Trophoblast cell (in vitro differentiated cells and primary cell): ENCODE measurements around the gene MITF.

Source experiments
- DNase-seq, 2 donors: peaks; one replicate each; pipeline ENCODE4 v3.0.0-alpha.2; 2016
- H2AFZ ChIP-seq: 2 replicates; pipeline ENCODE4 v1.6.1; 2013; ENCODE audit warnings: low read length, moderate library complexity, mild to moderate bottlenecking; ENCODE audit not compliant: insufficient read depth, poor library complexity
- H2AK5ac ChIP-seq: 2 replicates; pipeline ENCODE4 v1.6.1; 2013; ENCODE audit warnings: mild to moderate bottlenecking, low read length
- H2BK120ac ChIP-seq: 2 replicates; pipeline ENCODE4 v1.6.1; 2013; ENCODE audit warnings: low read length, mild to moderate bottlenecking, moderate library complexity; ENCODE audit not compliant: insufficient read depth, poor library complexity
- H2BK12ac ChIP-seq: 2 replicates; pipeline ENCODE4 v1.6.1; 2013; ENCODE audit warnings: mild to moderate bottlenecking, low read length, moderate library complexity
- H2BK5ac ChIP-seq: 2 replicates; pipeline ENCODE4 v1.6.1; 2013; ENCODE audit warnings: low read length, low read depth, moderate library complexity, mild to moderate bottlenecking; ENCODE audit not compliant: poor library complexity
- H3K14ac ChIP-seq: 2 replicates; pipeline ENCODE4 v1.6.1; 2013; ENCODE audit warnings: mild to moderate bottlenecking, low read length
- H3K18ac ChIP-seq: 2 replicates; pipeline ENCODE4 v1.6.1; 2013; ENCODE audit warnings: mild to moderate bottlenecking, low read length
- H3K23ac ChIP-seq: 2 replicates; pipeline ENCODE4 v1.6.1; 2013; ENCODE audit warnings: low read length
- H3K27ac ChIP-seq: 2 replicates; pipeline ENCODE4 v1.5.1; 2013; ENCODE audit warnings: low read depth, mild to moderate bottlenecking, inconsistent platforms, low read length, moderate library complexity
- H3K27me3 ChIP-seq: 2 replicates; pipeline ENCODE4 v1.6.1; 2013; ENCODE audit warnings: inconsistent platforms, mild to moderate bottlenecking, low read length, moderate library complexity; ENCODE audit not compliant: insufficient read depth
- H3K36me3 ChIP-seq, 2 experiments: 1 replicate in 1 of 2; 2 replicates in 1 of 2; pipeline ENCODE4 v1.6.1; 2013; ENCODE audit warnings: low read length in 2 of 2, mild to moderate bottlenecking in 2 of 2, moderate library complexity in 1 of 2; ENCODE audit not compliant: insufficient read depth in 2 of 2, control insufficient read depth in 1 of 2
- H3K4ac ChIP-seq: 2 replicates; pipeline ENCODE4 v1.6.1; 2013; ENCODE audit warnings: low read depth, mild to moderate bottlenecking, low read length, moderate library complexity
- H3K4me1 ChIP-seq, 2 experiments: 1 replicate in 1 of 2; 2 replicates in 1 of 2; pipeline ENCODE4 v1.6.1; 2013; ENCODE audit warnings: low read length in 2 of 2, mild to moderate bottlenecking in 2 of 2, moderate library complexity in 1 of 2; ENCODE audit not compliant: insufficient read depth in 2 of 2, control insufficient read depth in 1 of 2
- H3K4me2 ChIP-seq: 2 replicates; pipeline ENCODE4 v1.6.1; 2013; ENCODE audit warnings: inconsistent platforms, mild to moderate bottlenecking, low read length, moderate library complexity
- H3K4me3 ChIP-seq: 2 replicates; pipeline ENCODE4 v1.5.1; 2013; ENCODE audit warnings: mild to moderate bottlenecking, low read depth, low read length, inconsistent platforms
- H3K79me1 ChIP-seq: one replicate; pipeline ENCODE4 v1.6.1; 2013; ENCODE audit warnings: low read length
- H3K79me2 ChIP-seq: 2 replicates; pipeline ENCODE4 v1.6.1; 2013; ENCODE audit warnings: low read length, mild to moderate bottlenecking; ENCODE audit not compliant: control insufficient read depth, insufficient read depth, poor library complexity
- H3K9ac ChIP-seq: 2 replicates; pipeline ENCODE4 v1.6.1; 2013; ENCODE audit warnings: mild to moderate bottlenecking, low read length
- H3K9me3 ChIP-seq: 2 replicates; pipeline ENCODE4 v1.6.1; 2013; ENCODE audit warnings: low read depth, mild to moderate bottlenecking, control low read depth, inconsistent platforms, low read length; ENCODE audit not compliant: insufficient read depth
- H4K12ac ChIP-seq: 2 replicates; pipeline ENCODE4 v1.6.1; 2013; ENCODE audit warnings: low read depth, mild to moderate bottlenecking, low read length, moderate library complexity
- H4K8ac ChIP-seq: 2 replicates; pipeline ENCODE4 v1.6.1; 2013; ENCODE audit warnings: low read depth, mild to moderate bottlenecking, low read length, moderate library complexity
- H4K91ac ChIP-seq: one replicate; pipeline ENCODE4 v1.6.1; 2013; ENCODE audit warnings: low read depth, mild to moderate bottlenecking, low read length, moderate library complexity
- WGBS: extraction: QIAGEN DNeasy Blood & Tissue Kit; methylation state at CpG from one replicate; pipeline ENCODE4 v1.1.7; 2013; ENCODE audit warnings: missing lambda C conversion rate; ENCODE audit not compliant: insufficient read length, insufficient coverage; ENCODE audit errors: extremely low coverage; 5-methylcytosine and 5-hydroxymethylcytosine counted together

Gene MITF

GRCh38 chr3:69699183-69699582, 40.1 kb upstream of the MITF start:
- Histone ChIP-seq H4K8ac (no peak overlapping the region), H3K79me2 (no peaks in the 10 kb centered on the region), H3K4me2 (no peak overlapping the region), H2BK12ac (no peak overlapping the region), H4K12ac (no peak overlapping the region), H3K79me1 (no peaks in the 10 kb centered on the region), H3K14ac (no peak overlapping the region), H3K4me1 (no peaks in the 10 kb centered on the region), H3K23ac (no peak overlapping the region), H3K27ac (no peak overlapping the region), H3K4ac (no peak overlapping the region), H3K9me3 (no peaks in the 10 kb centered on the region), H2AK5ac (no peak overlapping the region), H3K27me3 (no peaks in the 10 kb centered on the region), H2BK120ac (no peak overlapping the region), H2AFZ (no peak overlapping the region), H3K36me3 (no peaks in the 10 kb centered on the region), H2BK5ac (no peak overlapping the region), H3K4me3 (no peak overlapping the region), H3K9ac (no peak overlapping the region), H4K91ac (no peak overlapping the region), H3K18ac (no peak overlapping the region)
- WGBS, result no CpG with 5 or more reads among the region's 1 CpG
- peak in 1 of 2 donors; percentile 14 for DNase-seq

GRCh38 chr3:69700949-69701348, 38.3 kb upstream of the MITF start:
- Histone ChIP-seq H4K8ac (no peak overlapping the region), H3K9ac (no peak overlapping the region), H4K91ac (no peak overlapping the region), H3K14ac (no peak overlapping the region), H3K4me1 (no peaks in the 10 kb centered on the region), H3K36me3 (no peaks in the 10 kb centered on the region), H3K4me2 (no peak overlapping the region), H3K18ac (no peak overlapping the region), H3K27me3 (no peaks in the 10 kb centered on the region), H3K79me2 (no peaks in the 10 kb centered on the region), H2AFZ (no peak overlapping the region), H3K9me3 (no peaks in the 10 kb centered on the region), H3K4ac (no peak overlapping the region), H3K79me1 (no peaks in the 10 kb centered on the region), H3K23ac (no peak overlapping the region), H2BK120ac (no peak overlapping the region), H3K27ac (no peak overlapping the region), H2AK5ac (no peak overlapping the region), H2BK5ac (no peak overlapping the region), H3K4me3 (no peak overlapping the region), H4K12ac (no peak overlapping the region), H2BK12ac (no peak overlapping the region)
- WGBS, result no CpG with 5 or more reads among the region's 1 CpG
- DNase-seq, result no peak

GRCh38 chr3:69710153-69710977, 28.9 kb upstream of the MITF start:
- H3K4me3 ChIP-seq, result no peak overlapping the region
- H2BK5ac ChIP-seq, result no peak overlapping the region
- no peaks in the 10 kb centered on the region for H3K4me1 ChIP-seq
- H2AK5ac ChIP-seq, result no peak overlapping the region
- no peaks in the 10 kb centered on the region for H3K9me3 ChIP-seq
- H3K4ac ChIP-seq, result no peak overlapping the region
- no peaks in the 10 kb centered on the region for H3K79me1 ChIP-seq
- H2BK120ac ChIP-seq, result no peak overlapping the region
- DNase-seq, result peak in 1 of 2 donors; percentile 22
- no peaks in the 10 kb centered on the region for H3K79me2 ChIP-seq
- H3K36me3 ChIP-seq, result no peaks in the 10 kb centered on the region
- H3K18ac ChIP-seq, result no peak overlapping the region
- no peak overlapping the region for H2AFZ ChIP-seq
- H4K91ac ChIP-seq, result no peak overlapping the region
- H2BK12ac ChIP-seq, result no peak overlapping the region
- no peak overlapping the region for H3K14ac ChIP-seq
- no peak overlapping the region for H4K12ac ChIP-seq
- H3K27me3 ChIP-seq, result no peaks in the 10 kb centered on the region
- no CpG with 5 or more reads among the region's 4 CpGs for WGBS
- H3K9ac ChIP-seq, result no peak overlapping the region
- H3K27ac ChIP-seq, result no peak overlapping the region
- H3K23ac ChIP-seq, result no peak overlapping the region
- no peak overlapping the region for H3K4me2 ChIP-seq
- no peak overlapping the region for H4K8ac ChIP-seq

GRCh38 chr3:69712269-69712668, 27.0 kb upstream of the MITF start:
- Histone ChIP-seq H4K12ac (no peak overlapping the region), H3K79me2 (no peaks in the 10 kb centered on the region), H3K27ac (no peak overlapping the region), H2BK5ac (no peak overlapping the region), H3K9me3 (no peaks in the 10 kb centered on the region), H3K18ac (no peak overlapping the region), H3K79me1 (no peaks in the 10 kb centered on the region), H3K4me3 (no peak overlapping the region), H3K23ac (no peak overlapping the region), H3K36me3 (no peaks in the 10 kb centered on the region), H4K8ac (no peak overlapping the region), H3K27me3 (no peaks in the 10 kb centered on the region), H3K4ac (no peak overlapping the region), H2BK120ac (no peak overlapping the region), H2AFZ (no peak overlapping the region), H3K14ac (no peak overlapping the region), H4K91ac (no peak overlapping the region), H3K4me2 (no peak overlapping the region), H2BK12ac (no peak overlapping the region), H2AK5ac (no peak overlapping the region), H3K9ac (no peak overlapping the region), H3K4me1 (no peaks in the 10 kb centered on the region)
- WGBS, result no CpG with 5 or more reads among the region's 5 CpGs
- no peak for DNase-seq
